SK-N-SH (cell line): Measurements from ENCODE around the gene EXOC4.

ENCODE experiments used
- CHD2 ChIP-seq: fragments of 150-350 bp; IDR thresholded peaks from 2 replicates; pipeline ENCODE4 v1.6.1; 2018; ENCODE audit warnings: low read length; ENCODE audit not compliant: partially characterized antibody
- CTCF ChIP-seq: fragments of 200-600 bp; sonication (generic); IDR thresholded peaks from 2 replicates; pipeline ENCODE4 v1.6.1; 2017; ENCODE audit warnings: antibody characterized with exemption, mild to moderate bottlenecking, moderate library complexity
- EP300 ChIP-seq, 2 experiments: IDR thresholded peaks; 2 replicates each; pipeline versions ENCODE4 v1.4.0 to v1.6.1; 2012; ENCODE audit warnings: borderline replicate concordance in 1 of 2, low read depth in 1 of 2, low read length in 1 of 2
- GATA2 ChIP-seq: sonication (generic); formaldehyde crosslinking; IDR thresholded peaks from 2 replicates; pipeline ENCODE4 v1.5.0; 2020; ENCODE audit warnings: mild to moderate bottlenecking, missing genetic modification reagents
- MAX ChIP-seq: IDR thresholded peaks from 2 replicates; pipeline ENCODE4 v1.4.0; 2012; ENCODE audit warnings: low read depth
- NRF1 ChIP-seq: IDR thresholded peaks from 2 replicates; pipeline ENCODE4 v1.6.1; 2012; ENCODE audit warnings: low read depth, mild to moderate bottlenecking, low read length
- TEAD4 ChIP-seq: IDR thresholded peaks from 2 replicates; pipeline ENCODE4 v1.4.0; 2012; ENCODE audit warnings: mild to moderate bottlenecking, borderline replicate concordance; ENCODE audit not compliant: insufficient read depth
- USF2 ChIP-seq: fragments of 150-350 bp; IDR thresholded peaks from 2 replicates; pipeline ENCODE4 v1.6.1; 2017; ENCODE audit warnings: antibody characterized with exemption, low read length, low read depth, borderline replicate concordance

- TF ChIP-seq CTCF (no peak), USF2 (no peak), GATA2 (CRISPR knock-in tag) (no peak), TEAD4 (no peak), MAX (no peak), EP300 (IDR thresholded peaks at IDR 0.05; ENCODE audit: borderline replicate concordance in 1 of 2, low read depth in 1 of 2, low read length in 1 of 2) (no peak), NRF1 (no peak), CHD2 (no peak)
These were observed 488.2 kb downstream of the EXOC4 start for GRCh38 chr7:133741078-133741477.
